ENCODE results near the gene MESP2.

Gene MESP2

DNA sequence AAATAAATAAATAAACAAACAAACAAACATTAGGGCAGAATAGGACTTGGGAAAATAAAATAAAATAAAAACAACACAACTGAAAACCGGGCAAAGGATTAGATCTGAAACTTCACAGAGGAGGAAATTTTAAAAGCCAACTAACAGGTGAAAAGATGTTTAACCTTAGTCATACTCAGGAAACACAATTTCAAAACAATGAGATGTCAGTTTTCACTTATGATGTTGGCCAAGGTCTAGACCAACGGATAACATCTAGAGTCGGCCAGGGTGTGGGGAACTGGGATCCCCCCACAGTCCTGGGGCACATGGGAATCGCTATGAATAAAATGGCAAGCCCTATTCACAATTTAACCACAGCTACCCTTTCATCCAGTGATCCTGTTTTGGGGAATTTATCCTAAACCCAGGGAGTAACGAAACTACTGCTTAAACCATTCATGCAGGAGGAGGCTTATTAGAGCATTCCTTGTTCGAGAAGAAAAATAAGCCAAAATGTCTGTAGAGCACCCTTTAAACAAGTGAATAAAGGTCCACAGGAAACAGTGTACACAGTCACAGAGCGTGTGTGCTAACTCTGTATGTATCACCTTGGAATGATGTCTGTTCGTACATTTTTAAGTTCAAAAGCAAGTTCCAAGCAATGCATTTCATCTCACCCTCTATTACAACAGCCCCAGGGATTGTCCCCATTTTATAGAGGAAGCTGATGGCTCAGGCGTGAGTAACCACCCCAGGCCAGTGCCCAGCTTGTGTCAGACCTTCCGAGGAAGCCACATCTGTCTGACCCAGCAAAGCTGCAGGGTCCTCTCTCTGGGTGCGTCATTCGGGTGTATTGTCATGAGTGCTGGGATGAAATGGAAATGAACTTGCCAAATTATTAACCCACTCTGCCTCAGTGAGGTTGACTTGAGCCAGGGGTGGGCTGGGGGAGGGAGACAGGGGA lies 44.8 kb downstream of the MESP2 start:
- no peak for DNase-seq

DNA sequence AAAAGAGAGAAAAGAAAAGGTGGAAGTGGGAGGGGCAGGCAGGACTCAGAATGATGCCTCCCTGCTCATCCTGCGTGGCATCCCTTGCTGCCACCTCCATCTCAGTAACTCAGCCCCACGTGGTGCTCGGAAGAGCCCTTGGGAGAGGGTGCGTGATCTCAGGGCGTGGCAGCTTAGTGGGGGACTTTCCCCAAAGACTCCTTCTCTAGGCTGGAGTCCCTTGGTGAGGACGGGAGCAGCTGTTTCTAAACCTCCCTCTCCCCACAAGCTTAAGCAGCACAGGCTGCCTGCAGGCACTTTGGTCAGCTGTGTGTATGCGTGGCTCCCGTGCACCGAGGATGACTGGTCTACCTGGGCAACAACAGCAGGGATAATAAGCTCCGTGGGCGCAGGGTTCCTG lies 45.9 kb downstream of the MESP2 start:
- DNase-seq: no peak

DNA sequence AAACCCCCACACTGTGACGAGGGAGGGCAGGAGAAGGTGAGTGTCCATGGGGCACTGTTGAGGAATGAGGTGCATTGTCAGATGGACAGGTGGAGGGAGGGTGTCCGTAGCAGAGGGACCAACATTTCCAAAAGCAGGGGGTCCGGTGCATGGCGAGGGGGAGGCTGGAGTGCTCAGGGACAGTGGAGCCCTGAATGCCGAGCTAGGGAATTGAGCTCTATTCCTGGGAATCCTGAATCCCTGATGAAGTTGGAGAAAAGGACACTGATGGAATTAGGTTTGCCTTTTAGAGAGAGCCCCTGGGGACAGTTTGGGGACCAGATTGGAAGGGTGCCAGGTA lies 46.4 kb downstream of the MESP2 start:
- no peak for DNase-seq

DNA sequence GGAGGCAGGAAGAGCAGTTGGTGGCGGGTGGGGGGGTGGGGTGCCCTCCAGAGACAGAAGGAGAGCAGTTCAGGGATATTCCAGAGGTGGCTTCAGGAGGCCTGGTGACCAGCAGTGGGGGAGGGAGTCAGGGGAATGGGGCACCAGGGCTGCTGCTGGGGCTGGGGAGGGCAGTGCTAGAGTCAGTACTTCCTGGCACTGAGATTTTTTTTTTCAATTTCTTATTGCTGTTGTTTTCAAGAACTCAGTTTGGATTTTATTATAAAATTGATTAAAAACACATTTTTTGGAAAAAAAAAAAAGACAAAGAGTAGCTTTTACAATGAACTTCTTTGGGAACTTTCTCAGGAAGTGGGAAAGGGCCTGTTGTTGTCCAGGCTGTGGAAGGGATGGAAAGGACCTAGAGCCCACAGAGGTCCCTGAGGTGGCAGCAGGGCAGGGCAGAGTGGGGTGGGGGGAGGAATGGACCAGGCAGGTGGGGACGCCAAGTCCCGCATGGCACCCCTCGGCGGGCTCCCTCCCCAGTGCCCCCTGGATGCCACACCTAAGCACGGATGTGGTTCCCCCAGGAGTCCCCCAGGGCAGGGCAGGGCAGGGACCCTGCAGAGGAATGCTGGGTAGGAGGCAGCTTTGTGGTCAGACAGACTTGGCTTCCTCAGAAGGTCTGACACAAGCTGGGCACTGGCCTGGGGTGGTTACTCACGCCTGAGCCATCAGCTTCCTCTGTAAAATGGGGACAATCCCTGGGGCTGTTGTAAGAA lies 47.0 kb downstream of the MESP2 start:
- DNase-seq: no peak

DNA sequence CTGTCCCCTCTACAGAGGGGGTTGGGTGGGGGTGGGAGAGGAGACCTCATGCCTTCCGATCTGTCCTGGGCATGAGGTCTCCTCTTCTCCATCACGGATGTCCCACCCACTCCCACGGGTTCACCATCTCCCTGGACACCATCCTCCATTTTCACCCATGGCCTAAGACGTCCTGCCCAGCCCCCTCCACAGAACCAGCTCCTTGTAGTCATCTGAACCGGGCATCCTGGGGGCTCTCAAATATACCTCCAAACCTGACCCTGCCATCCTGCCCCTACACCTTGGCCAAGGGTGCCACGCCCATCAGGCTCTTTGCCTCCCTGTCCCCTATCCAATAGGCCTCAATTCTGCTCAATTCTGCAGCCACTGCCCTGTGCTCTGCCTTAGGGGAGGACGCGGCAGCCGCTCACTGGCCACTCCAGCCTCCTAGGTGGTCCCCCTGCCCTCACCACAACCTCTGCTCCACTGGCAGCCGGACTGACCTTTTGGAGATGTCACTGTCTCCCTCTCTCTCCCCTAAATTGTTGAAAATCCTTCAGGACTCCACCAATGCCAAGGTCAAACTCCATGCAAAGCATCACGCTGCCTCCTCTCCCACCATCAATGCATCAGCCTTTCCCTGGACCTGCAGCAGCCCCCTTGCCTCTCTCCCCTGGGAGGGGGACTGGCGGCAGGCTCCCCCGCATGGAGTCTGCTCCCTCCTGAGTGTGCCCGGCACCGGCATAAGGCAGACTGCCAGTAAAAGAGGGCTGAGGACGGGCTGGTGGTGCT lies 47.9 kb downstream of the MESP2 start:
- DNase-seq: no peak

DNA sequence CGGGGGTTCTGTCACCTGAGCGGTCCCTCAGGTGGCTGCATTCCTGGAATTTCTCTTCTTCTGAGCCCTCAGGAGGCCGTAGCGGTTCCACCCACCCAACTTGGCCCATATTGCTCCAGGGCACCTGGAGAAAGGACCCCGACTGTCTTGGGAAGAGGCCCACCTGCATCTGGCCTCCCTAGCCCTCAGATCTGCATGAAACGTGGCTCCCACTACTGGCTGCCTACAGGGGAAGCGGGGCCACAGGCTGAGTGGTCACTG lies 48.4 kb downstream of the MESP2 start:
- DNase-seq: no peak

DNA sequence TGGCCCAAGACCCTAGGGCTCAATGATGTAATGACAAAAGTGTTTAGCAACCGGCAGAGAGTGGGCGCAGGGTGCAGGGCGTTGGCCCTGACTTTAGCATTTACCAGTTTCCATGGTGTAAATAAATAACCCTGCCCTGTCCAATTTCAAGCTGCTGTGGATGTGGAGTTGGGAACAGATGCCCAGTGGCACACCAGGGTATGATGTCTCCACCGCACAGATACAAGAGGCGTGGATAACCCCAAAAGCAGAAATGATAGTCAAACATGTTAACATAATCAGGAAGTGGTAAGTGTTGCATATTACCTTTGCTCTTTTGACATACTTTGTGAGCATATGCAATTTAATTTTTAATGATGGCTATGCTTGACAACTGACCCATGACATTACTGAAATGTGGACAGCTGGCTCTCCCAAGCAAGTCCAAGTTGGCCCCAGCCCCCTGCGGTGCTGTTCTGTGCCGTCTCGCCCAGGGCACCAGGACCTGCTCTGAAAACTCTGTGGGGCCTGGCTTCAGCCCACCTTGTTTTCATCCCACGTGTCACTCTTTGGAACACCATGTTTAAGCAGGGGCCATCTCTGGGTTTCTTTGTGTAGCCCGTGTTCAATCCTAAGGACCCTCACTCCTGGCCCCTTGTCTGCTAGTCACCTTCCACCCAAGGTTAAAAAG lies 49.3 kb downstream of the MESP2 start:
- no peak for DNase-seq

DNA sequence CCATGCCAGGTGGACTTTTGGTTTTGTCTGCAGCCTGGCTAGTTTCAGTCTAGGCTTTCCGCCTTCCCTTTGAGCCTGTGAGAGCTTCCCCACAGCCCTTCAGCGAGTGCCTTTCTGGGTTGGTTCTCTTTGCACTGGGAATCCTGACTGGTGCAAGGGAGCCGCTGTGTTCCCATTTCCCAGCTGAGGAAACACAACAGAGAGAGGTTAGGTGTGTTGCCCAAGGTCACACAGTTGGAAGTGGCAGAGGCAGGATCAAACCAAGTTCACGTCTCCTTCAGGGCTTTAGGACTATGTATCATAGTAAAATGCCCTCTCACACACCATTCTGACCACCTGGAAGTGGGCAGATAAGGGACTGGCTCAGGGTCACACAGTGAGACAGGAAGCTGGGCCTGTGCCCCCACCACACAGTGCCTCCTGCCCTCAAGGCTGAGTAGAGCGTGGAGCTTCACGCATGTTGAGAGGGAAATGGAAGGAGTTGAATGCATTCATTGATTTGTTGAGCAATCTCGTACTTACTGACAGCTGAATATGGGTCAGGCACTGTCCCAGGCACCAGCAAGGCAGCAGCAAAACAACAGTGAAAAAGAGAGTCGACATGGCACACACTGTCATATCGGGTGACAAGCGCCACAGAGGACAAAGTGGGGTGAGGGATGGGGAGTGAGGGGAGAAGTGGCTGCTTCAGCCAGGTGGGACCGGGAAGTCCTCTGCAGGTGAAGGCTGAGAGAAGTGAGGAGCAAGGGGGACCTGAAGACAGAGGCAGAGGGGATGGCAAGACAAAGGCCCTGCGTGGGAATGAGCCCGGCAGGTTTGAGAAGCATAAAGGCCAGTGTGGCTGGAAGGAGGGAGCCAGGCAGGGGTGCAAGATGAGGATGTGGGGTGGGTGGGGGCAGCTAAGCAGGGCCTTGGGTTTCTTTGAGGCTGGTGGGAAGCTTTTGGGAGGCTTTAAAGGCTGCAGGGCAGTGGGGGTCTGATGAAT lies 50.8 kb downstream of the MESP2 start:
- DNase-seq: no peak

DNA sequence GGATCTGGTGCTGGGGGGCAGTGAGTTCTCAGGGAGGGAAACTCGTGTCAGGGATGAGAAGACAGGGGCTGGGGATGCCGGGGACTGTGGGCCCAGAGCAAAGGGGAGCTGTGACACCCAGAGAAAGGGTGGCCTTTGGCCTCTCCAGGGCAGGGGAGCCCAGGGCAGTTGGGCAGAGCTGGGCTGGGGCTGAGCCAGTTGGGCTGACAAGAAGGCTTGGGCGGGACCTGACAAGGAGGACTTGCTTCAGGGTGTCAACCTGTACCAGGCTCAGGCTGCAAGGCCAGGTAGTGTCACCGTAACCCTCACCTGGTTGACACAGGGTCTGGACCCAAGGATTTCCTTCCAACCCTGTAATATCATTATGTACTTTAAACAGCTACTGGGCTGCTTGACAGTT lies 51.7 kb downstream of the MESP2 start:
- DNase-seq: no peak

Measured in activated CD4-positive, alpha-beta T cell treated with anti-CD3 and anti-CD28 coated beads for 1 hour (primary cell).